Cardiac septum (tissue), 1 donor: Measurements from ENCODE around the gene WDR72. TPM values are rescaled to one million over a fixed set of nuclear protein-coding genes. Genes with fewer than 3 reads are reported as not detected.
"Not testable (repeated sequence)": the region's sequence is repeated elsewhere in the genome, so short reads cannot be mapped to it uniquely, and the experiment has no call there.

Experiments used
- DNase-seq: peaks from one replicate; pipeline ENCODE4 v3.0.0-alpha.2; 2020; ENCODE audit warnings: low spot score
- intact Hi-C: fragments of 100-400 bp; cut with DNase I; formaldehyde crosslinking; loops from one replicate; pipeline ENCODE4 v1.14.0; 2022
- total RNA-seq: library from RNA; stranded (reverse); fragmentation: NEBNext Ultra II Directional; extraction: Animal tissue kit (Norgen Biotek cat#: 25700); gene quantifications from one replicate; pipeline ENCODE4 v1.2.1, GENCODE V29; 2021
- donor health status: DM: no; HTN: no; CAD: no.

Gene WDR72
- total RNA-seq, 1 donor from 2014 or later: not detected

DNA sequence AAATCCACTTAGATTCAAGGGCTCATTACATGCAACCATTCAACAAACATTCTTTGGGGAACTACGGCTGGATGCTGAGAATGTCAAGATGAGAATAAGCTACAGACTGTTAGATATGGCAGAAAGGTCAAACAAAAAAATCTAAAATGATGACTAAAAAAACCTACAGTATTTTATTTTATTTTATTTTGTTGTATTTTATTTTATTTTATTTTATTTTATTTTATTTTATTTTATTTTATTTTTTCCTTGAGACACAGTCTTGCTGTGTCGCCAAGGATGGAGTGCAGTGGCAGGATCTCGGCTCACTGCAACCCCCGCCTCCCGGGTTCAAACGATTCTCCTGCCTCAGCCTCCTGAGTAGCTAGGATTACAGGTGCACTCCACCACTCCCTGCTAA lies 46.2 kb downstream of the WDR72 start:
- DNase-seq: no peak

DNA sequence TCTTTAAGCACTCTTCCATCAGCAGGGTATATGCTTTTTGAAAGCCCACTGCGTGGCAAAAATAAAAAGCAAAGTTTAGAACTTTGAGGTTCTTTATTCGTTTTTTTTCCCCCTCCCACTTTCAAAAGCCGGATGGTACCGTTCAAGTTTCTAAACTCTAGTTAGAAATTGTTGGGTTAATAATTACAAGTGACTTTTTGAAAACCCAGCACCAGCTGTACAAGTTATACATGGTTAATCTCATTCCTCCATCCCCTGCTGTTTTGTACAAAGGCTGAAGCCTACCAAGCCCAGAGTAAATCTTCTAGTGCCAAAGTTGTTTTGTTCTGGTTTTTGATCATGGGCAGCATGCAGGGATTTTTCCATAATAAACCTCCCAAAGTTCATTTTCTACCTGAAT lies 48.6 kb downstream of the WDR72 start:
- no peak for DNase-seq
- intact Hi-C loops: no loop called here

More for the DNA sequence above, 46.2 kb downstream of the WDR72 start:
- intact Hi-C loops: no loop called here

- intact Hi-C loops: no loop called here
These were observed 49.6 kb downstream of the WDR72 start for GRCh38 chr15:53709821-53710220.

DNA sequence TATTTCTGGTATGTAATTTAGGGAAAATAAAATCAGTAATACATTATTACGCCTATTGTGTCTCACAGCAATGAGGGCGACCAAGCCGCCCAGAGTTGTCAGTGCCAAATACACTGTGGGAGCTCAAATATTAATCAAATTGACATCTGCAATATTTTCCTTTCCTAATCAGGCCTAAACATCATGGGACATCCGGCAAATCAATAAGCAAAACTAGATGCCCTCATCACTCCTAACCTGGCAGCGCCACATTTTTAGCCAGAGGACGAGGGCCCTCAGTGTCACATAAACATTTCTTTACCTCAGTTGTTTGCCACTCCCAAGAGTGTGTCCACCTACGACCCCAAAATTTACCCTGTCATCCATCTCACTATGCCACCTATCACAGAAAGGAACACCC lies 64.1 kb downstream of the WDR72 start:
- no peak for DNase-seq
- intact Hi-C loops: no loop called here

More at GRCh38 chr15:53709821-53710220, 49.6 kb downstream of the WDR72 start:
- DNase-seq: no peak

- intact Hi-C loops: no loop called here
- no peak for DNase-seq
These were observed 65.0 kb downstream of the WDR72 start for GRCh38 chr15:53694476-53694874.

- DNase-seq: no peak
- intact Hi-C loops: no loop called here
These were observed 65.6 kb downstream of the WDR72 start for GRCh38 chr15:53693729-53694475.

DNA sequence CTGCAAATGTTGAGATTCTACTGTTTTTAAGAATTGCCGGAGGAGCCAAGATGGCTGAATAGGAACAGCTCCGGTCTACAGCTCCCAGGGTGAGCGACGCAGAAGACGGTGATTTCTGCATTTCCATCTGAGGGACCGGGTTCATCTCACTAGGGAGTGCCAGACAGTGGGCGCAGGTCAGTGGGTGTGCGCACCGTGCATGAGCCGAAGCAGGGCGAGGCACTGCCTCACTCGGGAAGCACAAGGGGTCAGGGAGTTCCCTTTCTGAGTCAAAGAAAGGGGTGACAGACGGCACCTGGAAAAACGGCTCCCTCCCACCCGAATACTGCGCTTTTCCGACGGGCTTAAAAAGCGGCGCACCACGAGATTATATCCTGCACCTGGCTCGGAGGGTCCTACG lies 75.3 kb downstream of the WDR72 start:
- intact Hi-C loops, DNase-seq: not testable (repeated sequence)

GRCh38 chr15:53681056-53681455 lies 78.4 kb downstream of the WDR72 start:
- DNase-seq: no peak
- intact Hi-C loops: no loop called here

- intact Hi-C loops: no loop called here
- DNase-seq: no peak
These were observed 83.6 kb downstream of the WDR72 start for GRCh38 chr15:53675832-53676231.

GRCh38 chr15:53671545-53671944 lies 87.9 kb downstream of the WDR72 start:
- intact Hi-C loops: no loop called here
- no peak for DNase-seq

- no peak for DNase-seq
- intact Hi-C loops: no loop called here
These were observed 88.8 kb downstream of the WDR72 start for GRCh38 chr15:53670701-53671100.

GRCh38 chr15:53665930-53666329 lies 93.5 kb downstream of the WDR72 start:
- intact Hi-C loops: no loop called here
- no peak for DNase-seq

GRCh38 chr15:53658827-53659555 lies 100.5 kb downstream of the WDR72 start:
- DNase-seq: no peak
- intact Hi-C loops: no loop called here

GRCh38 chr15:53658255-53658654 lies 101.2 kb downstream of the WDR72 start:
- DNase-seq: no peak
- intact Hi-C loops: no loop called here

DNA sequence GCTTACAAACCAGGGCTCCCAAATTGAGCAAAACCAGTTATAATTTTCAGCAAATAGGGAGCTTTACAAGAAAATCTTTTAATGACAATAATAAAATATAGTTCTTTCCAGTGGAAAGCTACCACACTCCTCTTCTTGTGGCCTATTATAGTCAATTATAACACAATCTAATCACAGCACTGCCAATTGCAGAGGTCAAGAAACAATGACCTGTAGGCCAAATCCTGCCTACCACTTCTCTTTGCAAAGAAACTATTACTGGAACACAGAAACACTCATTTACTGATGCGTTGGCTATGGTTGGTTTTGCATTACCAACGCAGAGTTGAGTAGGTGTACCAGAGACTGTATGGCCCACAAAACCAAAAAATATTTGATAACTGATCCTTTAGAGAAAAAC lies 110.5 kb downstream of the WDR72 start:
- no peak for DNase-seq

DNA sequence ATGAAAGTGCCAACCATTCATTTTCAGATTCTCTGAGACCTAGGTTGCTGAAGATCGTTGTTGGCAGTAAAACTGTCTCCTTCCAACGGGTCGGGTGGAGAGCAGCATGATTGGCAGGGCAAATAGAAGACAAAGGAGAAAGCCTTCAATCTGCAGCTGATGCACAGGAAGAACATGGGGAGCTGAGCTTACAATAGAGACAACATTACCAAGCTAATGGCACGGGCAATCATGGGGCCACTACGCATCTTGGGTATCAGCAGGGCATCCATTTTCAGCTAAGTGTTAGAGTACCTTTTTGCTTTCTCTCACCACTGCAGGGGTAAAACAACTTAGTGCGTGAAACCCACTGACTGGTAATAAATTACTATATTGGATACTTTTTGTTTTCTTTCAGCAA lies 114.8 kb downstream of the WDR72 start:
- no peak for DNase-seq
- intact Hi-C loops: no loop called here

More for the DNA sequence above, 110.5 kb downstream of the WDR72 start:
- intact Hi-C loops: no loop called here

DNA sequence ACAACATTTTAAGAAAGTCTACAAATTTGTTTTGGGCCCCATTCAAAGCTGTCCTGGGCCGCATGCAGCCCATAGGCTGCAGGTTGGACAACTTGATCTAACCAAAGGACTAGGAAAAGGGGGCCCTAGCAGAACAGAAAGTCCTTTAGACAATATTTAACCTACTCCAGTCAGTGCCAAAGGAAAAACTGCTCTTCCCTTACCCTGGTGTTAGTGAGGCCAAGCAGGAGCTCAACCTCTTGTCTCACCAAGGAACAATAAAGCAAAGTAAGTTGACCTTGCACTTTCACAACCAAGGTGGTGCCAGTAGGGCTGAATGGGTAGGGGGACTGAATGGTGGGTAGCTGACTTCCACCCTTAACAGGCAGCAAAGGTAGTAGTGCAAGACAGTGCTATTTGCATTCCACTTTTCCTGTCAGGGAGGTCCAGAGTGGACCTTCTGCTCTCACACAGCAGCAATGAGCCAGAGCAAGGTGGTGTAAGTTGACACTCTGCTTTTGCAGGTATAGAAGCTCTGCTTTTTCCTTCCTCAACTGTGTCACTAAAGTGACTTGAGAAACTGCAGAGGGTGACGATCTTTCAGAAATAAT lies 124.9 kb downstream of the WDR72 start:
- intact Hi-C loops: no loop called here

GRCh38 chr15:53627279-53627678 lies 132.2 kb downstream of the WDR72 start:
- intact Hi-C loops: no loop called here
- no peak for DNase-seq

More for the DNA sequence above, 124.9 kb downstream of the WDR72 start:
- no peak for DNase-seq

GRCh38 chr15:53625962-53626845 lies 133.3 kb downstream of the WDR72 start:
- intact Hi-C loops: no loop called here

GRCh38 chr15:53625260-53625659 lies 134.2 kb downstream of the WDR72 start:
- intact Hi-C loops: no loop called here
- DNase-seq: no peak

More at GRCh38 chr15:53625962-53626845, 133.3 kb downstream of the WDR72 start:
- no peak for DNase-seq
